Measurements from ENCODE around the gene DOK7.

DNA sequence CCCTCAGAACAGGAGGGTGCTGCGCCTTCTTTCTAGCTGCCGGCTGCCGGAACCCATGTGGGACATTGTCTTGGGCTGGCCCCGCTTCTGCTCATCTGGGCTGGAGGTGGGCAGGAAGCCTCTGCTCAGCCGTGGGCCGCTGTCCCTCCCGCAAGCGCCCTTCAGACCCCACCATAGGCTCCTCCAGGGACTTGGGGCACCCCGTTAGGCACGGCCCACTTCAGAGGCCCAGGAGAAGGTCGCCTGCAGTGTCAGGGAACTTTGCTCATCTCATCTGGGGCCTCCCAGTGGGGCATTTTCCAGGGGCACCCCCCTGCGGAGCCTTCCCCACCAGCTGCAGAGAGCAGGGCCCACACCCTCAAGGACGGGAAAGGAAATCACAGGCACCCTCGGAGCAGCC lies 32.9 kb downstream of the DOK7 start:
- TF ChIP-seq SPI1 (IDR thresholded peaks at IDR 0.05; ENCODE audit: low read depth, low read length) (no peak), POLR2A (IDR thresholded peaks at IDR 0.05; ENCODE audit: low read depth, low read length) (no peak), TAF1 (IDR thresholded peaks at IDR 0.05; ENCODE audit: low read depth, low read length) (no peak), POLR2AphosphoS5 (IDR thresholded peaks at IDR 0.05; ENCODE audit: low read depth, low read length) (no peak)
